HG02884 (cell line): ENCODE measurements around the gene CUEDC1.

ENCODE experiments used
- ATAC-seq: cut with Tn5 transposase; IDR thresholded peaks from one replicate; pipeline ENCODE4 v1.9.1; 2021; ENCODE audit warnings: mild to moderate bottlenecking, moderate library complexity; ENCODE audit not compliant: unreplicated experiment

The CUEDC1 gene

DNA sequence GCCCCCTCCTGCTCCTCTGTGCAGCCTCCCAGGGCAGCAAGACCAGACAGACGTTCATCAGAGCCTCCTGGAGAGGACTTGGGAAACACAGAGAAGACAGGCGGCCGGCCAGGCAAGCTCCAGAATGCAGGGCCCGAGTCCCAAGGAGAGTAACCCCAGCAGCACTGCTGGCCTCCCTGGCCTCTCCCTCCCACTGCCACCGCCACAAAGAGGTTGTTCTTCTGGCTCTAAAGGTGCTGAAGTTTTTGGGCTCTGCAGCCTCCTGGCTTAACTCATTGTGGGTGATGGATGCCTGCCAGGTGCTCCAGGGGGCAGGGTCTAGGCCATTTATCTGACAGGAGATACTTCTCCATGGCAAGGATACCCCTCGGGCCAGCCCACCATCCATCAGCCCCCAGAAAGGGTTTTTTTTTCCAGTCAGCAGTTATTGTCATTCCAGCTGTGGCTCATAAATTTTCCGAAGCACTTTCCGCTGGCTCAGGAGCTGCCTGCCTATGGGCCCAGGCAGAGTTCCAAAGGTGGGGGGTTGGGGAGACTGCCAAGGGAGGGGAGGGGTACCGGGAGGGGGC lies 73.3 kb downstream of the CUEDC1 start:
- ATAC-seq = no peak

DNA sequence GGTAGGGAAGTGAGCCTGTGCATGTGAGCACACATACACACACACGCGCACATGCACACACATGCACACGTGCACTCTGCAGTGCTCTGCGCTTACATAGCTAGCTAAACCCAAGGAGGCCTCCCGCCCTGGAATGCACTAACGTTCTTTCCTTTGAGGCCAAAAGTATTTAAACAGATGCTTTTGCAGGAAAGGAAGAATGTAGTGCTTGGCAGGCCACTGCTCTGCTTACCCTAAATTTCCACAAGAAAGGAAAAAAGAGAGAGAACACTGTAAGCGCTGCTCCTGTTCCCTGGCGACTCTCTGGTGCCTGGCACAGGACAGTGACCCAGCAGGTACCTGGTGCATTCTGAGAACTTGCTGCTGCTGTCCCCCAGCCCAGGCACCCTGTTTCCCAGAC lies 74.1 kb downstream of the CUEDC1 start:
- ATAC-seq = no peak

DNA sequence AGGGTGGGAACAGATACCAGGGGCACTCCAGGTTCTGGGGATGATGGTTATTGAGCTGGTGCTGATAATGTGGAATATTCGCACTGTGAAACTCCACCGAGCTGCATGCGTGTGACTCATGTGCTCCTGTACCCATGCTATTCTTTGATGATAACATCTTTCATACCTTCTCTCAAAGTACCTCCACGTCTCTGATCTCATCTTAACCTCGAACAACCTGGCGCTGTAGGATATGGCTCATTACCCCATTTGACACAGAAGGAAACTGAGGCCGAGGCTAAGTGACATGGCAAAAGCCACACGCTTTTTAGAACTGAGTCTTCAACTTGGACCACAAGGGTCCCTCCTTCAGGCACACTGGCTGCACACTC lies 75.1 kb downstream of the CUEDC1 start:
- no peak for ATAC-seq

DNA sequence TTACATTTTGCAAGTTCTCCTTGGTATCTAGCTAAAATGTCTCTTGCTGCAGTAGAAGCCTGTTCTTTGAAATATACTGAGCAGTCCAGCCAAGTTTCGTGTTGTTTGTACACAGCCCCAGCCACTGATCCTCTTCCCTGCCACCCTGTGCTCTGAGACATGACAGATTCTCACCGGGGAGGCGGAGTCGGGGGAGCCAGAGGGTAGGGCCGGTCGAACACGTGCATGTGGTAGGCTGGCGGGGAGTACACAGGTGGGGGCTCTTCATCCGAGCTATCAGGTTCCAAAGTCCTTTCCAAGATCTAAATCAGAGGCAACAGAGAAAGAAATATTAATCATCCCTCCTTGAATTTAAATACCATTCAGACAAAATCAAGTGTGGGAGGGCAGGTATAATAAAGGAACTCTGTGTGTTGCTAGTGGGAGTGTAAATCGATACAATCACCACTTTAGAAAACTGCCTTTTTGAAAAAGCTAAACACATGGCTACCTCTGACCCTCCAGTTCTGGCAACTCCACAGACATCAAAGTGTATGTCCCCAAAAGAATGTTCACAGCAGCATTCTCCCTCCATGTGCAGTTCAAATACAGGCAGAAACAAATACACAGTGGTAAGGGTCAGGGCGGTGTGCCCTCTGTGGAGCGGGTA lies 75.7 kb downstream of the CUEDC1 start:
- no peak for ATAC-seq

DNA sequence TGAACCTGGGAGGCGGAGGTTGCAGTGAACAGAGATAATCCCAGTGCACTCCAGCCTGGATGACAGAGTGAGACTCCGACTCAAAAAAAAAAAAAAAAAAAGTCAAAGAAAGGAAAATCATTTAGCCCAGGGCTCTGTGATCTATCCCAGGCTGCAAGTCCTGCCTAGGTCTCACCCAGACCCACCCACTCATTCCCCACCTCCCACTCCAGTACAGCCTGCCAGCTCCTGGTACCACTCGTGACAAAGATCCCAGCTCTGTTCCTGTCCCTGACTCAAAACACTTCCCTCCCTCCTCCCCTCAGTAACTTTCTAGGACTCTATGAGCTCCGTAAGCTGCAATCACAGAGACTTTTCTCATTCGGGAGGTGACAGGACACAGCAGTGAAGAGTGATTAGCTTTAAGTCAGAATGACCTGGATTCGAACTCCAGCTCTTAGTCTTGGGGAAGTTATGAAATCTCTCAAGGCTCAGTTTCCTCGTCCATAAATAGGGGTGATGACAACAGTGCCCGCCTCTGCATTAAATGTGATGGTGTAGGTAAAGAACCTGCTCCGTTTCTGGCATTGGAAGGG lies 77.3 kb downstream of the CUEDC1 start:
- no peak for ATAC-seq

DNA sequence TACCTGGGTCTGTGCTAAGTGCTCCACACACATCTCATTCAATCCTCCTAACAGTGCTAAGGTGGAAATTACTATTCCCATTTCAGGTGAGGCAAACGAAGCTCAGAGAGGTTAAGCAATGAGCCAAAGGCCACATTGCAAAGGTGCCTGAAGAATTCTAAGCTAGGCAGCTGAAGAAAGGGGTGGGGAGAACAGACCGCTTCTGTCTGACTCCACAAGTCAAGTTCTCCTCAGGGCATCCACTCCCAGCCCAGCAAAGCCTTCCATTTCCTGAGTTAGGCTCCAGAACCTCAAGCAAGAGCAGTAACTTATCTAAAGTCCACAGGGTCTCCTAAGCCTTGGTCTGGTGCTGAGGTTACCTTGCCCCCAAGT lies 78.4 kb downstream of the CUEDC1 start:
- ATAC-seq = no peak

DNA sequence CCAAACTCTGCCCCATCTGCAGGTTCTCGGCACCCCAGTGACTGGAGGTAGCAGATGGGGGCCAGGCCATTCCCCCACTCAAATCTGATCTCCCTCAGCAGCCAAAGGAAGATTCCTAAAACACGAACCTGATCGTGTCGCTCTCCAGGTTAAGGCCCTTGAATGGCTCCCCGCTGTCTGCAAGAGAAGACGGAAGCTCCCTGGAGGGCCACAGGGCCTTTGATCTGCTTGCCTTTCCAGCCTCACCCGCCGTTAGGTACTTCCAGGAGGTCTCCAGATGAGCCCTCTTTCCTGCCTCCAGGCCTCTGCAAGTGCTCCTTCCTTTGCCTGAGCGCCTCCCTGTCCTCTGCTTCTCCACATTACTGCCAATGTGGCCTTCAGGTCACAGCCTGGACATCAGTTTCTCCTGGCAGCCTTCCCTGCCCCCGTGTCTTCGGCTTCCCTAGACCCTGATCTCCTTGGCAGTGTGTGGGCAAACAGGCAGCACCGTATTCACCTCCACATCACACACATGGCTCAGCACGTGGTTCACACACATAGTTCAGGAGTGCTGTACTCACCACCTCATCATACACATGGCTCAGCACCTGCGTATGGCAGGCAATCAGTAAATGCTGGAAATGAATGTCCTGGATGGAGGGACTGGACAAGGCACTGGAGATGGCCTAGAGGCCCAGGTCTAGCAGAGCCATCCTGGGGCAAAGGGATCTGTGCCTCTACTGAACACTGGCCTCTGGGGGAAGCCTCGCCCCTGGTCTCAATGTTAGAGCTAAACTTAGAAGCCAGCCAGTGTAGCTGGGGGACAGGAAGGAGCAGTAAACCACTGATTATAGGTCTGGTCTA lies 79.0 kb downstream of the CUEDC1 start:
- no peak for ATAC-seq

DNA sequence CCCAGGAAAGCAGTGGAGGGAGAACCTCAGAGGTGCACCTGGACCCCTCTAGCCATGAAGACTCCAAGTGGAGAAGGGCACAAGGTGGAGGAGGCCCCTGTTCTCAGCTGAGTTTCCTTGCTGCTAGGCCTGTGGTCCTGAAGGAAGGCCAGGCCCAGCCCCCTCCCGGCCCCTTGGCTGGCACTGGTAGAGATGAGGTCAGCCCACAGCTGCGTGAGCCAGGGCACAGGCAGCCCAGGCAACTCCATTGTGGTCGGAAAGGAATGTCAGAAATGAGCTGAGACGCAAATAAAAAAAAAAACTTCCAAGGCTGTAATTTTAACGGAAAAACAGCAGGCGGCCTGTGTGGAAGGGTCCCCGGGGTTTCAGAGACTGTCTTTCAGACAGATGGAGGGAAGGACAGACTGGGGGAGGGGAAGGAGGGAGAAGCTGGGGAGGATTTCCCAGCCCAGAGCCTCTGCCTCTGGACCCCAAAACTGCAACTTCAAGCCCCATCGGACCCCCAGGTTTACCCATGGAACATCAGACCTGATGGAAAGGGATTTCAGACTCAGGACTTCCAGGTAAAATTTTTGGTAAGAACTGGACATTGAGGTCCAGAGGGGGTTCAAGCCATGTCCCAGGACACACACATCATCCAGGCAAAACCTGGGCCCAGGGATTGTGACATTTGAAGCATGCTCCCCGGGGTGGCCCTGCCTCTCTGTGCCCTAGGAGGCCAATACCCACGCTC lies 79.8 kb downstream of the CUEDC1 start:
- ATAC-seq = no peak

DNA sequence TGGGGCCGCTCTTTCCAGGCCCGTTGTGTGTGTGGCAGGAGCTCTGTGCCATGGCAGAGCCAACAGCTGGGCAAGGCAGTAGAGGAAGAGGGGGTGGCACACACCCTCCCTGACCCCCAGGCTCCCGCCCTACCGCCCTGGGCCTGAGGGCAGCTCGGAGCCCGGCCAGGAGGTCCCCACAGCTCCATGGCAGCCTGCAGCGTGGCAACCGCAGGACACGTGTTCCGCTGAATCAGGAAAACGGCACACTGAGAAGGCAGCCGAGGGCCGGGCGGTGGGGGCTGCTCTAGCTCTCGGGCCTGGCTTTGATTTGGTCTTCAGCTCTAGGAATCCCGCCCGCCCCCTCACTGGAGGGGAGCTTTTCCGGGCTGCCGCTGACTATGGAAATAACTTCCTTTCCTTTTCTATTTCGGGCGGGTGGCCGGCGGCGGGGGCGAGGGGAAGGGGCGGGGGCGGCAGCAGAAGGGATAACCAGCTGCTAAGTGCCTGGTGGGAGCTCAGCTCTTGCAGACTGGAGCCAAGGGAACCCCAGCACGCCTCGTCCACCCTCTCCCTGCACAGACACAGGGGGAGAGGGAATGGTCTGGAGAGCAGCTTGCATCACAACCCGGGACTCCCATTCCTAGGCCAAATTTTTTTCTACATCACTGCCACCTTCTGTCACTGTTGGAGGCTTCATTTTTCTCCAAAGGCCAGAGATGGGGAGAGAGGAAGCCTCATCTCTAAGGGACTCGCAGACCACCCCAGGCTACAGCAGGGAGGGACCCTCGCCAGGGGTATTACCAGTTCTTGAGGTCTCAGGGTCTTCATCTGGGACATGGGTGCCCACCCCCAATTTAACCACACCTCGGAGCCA lies 80.5 kb downstream of the CUEDC1 start:
- ATAC-seq = no peak

DNA sequence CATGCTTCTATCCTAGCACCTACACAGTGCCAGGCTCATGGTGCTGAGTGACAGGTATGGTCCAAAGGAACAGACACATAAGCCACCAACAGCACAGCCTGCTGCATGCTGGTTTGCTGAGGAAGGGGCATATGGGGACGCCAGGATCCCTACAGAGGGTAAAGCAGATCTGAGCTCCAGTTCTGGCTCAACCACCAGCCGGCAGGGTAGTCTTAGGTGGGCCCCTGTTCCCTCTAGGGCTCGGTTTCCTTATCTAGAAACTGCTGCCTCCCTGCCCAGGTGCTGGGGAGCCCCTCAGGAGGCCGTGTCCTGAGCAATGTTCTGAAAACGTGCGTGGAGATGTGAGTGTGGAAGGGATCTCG lies 81.2 kb downstream of the CUEDC1 start:
- no peak for ATAC-seq

DNA sequence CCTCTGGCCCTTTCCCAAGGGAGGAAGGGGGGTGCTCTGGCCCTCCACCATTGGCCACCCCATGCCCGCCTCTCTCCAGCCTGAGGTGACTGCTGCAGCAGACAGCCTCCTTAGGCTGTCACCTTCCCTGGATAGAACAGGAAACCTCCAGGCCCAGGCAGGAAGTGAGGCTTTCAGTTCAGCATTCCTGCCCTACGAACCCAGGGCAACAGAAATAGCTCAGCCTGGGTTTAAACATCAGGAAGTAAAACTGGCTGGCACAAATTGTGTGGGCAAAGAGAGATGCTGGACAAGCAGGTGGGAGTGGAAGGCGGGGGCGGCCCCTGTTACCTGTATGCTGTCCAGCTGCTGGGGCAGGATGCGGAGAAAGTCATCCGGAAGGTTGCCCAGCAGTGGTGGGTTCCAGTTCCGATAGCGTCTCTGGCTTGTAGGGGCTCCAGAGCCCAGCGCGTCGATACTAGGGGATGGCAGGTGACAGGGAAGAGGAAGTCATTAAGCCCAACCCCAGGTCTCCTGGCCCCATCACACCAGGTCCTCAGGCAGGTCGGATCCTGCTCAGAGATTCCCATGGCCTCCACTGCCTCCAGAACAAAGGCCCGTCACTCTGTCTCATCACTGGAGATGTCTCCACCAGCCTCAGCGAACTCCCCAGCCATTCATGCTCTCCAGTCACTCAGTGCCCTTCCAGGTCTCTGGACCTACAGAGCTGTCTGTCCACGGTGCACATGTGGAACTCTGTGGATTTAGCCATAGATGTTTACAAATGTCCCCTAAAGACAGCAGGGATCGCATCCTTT lies 81.8 kb downstream of the CUEDC1 start:
- no peak for ATAC-seq

DNA sequence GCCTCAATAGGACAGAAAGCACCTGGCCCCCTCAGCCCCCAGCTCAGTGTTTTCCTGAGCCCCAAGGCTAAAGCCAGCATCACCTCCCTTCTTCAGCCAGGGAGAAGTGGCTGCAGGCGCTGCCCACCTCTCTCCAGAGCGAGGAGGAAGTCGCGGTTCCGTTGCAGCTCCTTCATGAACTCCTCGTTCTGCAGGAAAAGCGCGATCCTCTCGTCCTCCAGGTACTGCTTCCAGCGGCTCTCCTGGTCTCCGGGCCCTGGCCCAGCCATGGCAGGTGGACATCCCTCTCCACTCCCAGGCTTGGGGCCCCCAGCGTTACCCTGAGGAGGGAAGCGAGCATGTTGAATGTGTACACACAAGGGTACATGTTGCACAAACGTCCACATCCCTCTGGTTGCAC lies 82.7 kb downstream of the CUEDC1 start:
- ATAC-seq = no peak

DNA sequence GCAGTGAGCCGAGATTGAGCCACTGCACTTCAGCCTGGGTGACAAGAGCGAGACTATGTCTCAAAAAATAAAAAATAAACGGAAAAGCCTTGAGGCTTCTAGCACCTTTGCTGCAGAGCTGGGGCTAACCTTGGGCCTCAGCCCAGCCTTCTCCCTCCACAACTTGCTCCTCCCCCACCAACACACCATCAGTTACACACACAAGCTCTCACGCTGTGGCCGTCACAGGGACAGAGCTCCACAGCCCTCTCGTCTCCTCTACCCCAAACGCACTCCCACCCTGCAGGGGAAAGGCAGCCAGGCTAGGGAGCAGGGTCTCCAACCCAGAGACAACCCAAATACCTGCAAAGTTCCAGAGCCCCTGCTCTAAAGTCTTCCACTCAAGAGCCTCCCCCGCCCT lies 83.3 kb downstream of the CUEDC1 start:
- no peak for ATAC-seq

DNA sequence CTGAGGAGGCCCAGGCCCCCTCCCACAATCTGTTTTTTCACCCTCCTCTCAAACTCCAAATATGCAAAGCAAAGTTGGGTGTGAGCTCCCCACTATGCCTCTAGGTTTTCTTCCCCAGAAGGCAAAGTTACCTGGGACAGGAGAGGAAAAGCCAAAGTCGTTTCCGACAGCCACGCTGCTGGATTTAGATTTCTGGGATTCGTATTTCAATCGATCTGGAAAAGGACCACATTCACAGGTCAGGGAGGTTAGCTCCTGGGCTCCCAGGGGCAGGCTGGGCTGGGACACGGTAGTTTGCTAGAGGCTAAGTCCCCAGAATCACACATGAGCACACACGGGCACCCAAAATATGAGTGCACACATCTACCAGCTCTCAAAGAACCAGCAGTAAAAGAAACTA lies 84.1 kb downstream of the CUEDC1 start:
- ATAC-seq = no peak

DNA sequence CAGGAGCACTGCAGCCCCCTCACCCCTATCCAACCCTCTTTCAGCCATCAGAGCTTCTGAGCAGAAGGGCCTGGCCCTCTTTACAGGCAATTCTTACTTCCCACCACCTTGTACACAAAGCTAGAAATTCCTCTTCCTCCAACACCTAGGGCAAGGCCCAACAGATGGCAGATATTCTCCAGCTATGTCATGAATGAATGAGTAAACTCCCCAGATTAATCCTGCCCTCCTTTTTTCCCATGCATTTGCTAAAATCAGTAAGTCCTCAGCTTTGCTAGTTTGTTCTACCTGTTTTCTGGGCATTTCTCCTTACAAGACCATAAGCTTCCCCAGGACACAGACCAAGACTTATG lies 85.0 kb downstream of the CUEDC1 start:
- no peak for ATAC-seq

DNA sequence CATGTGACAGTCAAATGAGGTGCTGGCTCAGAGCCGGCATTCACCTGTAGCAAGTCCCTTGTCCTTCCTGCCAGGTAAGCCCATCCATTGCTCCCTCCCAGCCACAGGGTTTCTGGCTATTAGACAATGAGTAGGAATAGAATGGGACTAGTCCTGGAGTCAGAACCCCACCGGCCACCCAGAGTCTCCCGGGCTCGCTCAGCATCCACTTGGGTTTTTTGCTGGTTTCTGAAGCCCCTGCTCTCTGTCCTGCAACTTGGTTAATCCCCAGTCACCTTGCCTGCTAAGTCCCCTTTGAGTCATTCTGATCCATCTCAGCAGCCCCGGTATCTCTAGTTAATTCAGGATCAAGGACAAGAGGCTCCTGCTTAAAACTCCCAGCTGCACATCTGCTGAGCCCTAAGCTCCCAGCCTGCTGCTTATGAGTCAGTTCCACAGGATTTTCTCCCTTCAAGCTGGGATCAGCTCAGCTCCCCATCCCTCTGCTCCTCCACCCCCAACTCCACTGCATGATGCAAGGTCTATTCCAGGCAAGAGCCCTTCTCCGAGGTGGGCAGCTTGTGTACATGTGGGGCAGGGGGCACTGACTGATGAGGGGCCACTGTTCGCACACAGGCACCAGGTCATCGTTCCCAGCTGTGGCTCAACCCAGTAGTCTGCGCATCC lies 85.5 kb downstream of the CUEDC1 start:
- ATAC-seq = no peak

DNA sequence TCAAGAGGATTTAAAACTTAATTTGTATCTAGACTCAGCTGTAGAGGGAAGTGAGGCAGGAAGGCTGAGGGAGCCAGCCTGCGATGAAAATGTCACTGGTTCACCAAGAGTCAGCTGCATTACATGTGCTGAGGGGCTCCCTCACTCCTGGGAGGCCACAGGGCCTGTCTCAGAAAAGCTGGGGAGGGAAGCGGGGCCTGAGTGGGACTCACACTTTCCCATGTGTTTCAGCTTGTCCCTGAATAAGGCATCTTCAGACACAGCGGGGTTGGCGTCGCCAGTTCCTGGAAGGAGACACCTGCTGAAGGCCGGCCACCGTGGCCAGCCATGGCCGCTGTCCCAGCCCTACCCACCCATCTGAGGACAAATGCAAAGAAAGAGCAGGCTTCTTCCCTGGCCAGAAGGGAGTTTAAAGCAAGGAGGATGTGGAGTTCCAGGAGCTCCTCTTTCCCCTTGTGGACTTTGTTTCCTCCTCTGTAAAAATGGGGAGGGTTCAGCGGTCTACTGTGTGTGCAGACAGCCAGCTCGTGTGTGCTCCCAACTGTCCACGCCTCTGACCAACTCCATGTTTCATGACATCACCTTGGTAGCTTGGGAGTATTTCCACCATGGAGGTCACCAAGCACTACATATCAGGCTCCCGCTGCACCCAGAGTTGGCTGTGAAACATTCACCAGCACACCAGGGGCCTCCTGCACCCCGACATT lies 86.1 kb downstream of the CUEDC1 start:
- ATAC-seq = no peak

DNA sequence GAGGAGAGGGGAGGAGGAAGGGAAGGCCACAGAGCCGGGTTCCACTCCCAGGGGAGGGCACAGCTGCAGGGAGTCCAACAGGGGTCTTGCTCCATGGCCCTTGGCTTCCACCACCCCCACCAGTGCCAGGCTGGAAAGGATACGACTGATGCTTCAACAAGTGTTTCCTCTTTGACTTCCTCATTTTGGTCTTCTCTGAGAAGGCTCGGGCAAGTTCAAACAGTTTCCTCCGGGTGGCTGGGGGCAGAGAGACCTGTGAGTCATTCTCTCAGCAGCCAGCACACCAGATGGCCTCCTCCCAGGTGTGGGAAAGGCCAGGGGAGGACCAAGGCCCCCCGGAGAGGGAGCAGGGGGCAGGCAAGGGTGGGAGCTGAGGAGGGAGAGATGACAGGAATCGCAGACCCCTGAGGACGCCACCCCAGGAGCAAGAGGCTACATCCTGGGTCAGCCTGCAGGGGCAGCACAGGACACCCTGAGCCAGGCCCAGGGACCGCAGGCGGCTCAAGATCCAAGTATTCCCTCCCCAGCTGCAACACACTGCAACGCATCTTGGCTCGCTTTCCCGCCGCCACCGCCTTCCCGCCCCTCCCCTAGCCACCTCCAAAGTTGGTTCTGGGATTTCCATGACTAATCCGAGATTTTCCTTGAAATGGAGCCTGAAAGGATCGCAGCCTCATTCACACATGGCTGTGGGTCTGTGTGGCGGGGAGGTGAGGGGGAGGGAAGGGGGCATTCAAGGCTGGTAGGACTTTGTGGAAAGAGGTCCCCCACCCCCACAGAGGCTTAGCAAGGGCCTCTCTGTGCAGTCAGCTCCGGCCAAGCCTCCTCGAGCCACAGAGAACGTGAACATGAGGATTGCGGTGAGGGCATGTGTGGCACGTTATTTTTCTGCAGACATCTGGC lies 87.0 kb downstream of the CUEDC1 start:
- ATAC-seq = peak; percentile 59
